MM.1S (cell line): ENCODE measurements around the gene METTL9.
"Not testable (repeated sequence)": the region's sequence is repeated elsewhere in the genome, so short reads cannot be mapped to it uniquely, and the experiment has no call there.

ENCODE experiments used
- DNase-seq: peaks from one replicate; pipeline ENCODE4 v3.0.0-alpha.2; 2015
- H2AFZ ChIP-seq: fragments of 300-600 bp; sonication (generic); 2 replicates; pipeline ENCODE4 v1.6.0; 2016; ENCODE audit warnings: antibody characterized with exemption, low read length
- H3F3A ChIP-seq: fragments of 300-600 bp; sonication (generic); 2 replicates; pipeline ENCODE4 v1.6.1; 2016; ENCODE audit warnings: mild to moderate bottlenecking, antibody characterized with exemption, low read length, moderate library complexity, mixed read lengths; ENCODE audit not compliant: insufficient read depth
- H3K27ac ChIP-seq: fragments of 300-600 bp; sonication (generic); 2 replicates; pipeline ENCODE4 v1.5.1; 2016; ENCODE audit warnings: mild to moderate bottlenecking, low read length
- H3K27me3 ChIP-seq: fragments of 300-600 bp; sonication (generic); replicated peaks from 2 replicates; pipeline ENCODE4 v1.6.0; 2016; ENCODE audit warnings: low read length; ENCODE audit not compliant: insufficient read depth
- H3K36me3 ChIP-seq: fragments of 300-600 bp; sonication (generic); replicated peaks from 2 replicates; pipeline ENCODE4 v1.6.1; 2016; ENCODE audit warnings: mild to moderate bottlenecking, low read length, mixed read lengths; ENCODE audit not compliant: insufficient read depth
- H3K4me1 ChIP-seq: fragments of 300-600 bp; sonication (generic); 2 replicates; pipeline ENCODE4 v1.6.1; 2016; ENCODE audit warnings: low read length, mixed read lengths
- H3K4me2 ChIP-seq: fragments of 300-600 bp; sonication (generic); 2 replicates; pipeline ENCODE4 v1.6.0; 2016; ENCODE audit warnings: low read depth, low read length
- H3K4me3 ChIP-seq: fragments of 300-600 bp; sonication (generic); 2 replicates; pipeline ENCODE4 v1.5.1; 2016; ENCODE audit warnings: low read length, mixed read lengths
- H3K79me2 ChIP-seq: fragments of 300-600 bp; sonication (generic); 2 replicates; pipeline ENCODE4 v1.6.1; 2016; ENCODE audit warnings: mixed run types, low read length, mixed read lengths
- H3K9ac ChIP-seq: fragments of 300-600 bp; sonication (generic); 2 replicates; pipeline ENCODE4 v1.6.1; 2016; ENCODE audit warnings: low read length, mixed read lengths
- H3K9me2 ChIP-seq: fragments of 300-600 bp; sonication (generic); replicated peaks from 2 replicates; pipeline ENCODE4 v1.6.1; 2016; ENCODE audit warnings: mild to moderate bottlenecking, low read length, mixed read lengths; ENCODE audit not compliant: insufficient read depth
- H3K9me3 ChIP-seq: fragments of 300-600 bp; sonication (generic); replicated peaks from 2 replicates; pipeline ENCODE4 v1.6.1; 2016; ENCODE audit warnings: mild to moderate bottlenecking, low read length, mixed read lengths; ENCODE audit not compliant: insufficient read depth
- H4K20me1 ChIP-seq: fragments of 300-600 bp; sonication (generic); 2 replicates; pipeline ENCODE4 v1.6.1; 2016; ENCODE audit warnings: mild to moderate bottlenecking, low read length, moderate library complexity, mixed read lengths; ENCODE audit not compliant: insufficient read depth
- CTCF ChIP-seq: fragments of 300-600 bp; sonication (generic); IDR thresholded peaks from 2 replicates; pipeline ENCODE4 v1.5.1; 2016; ENCODE audit warnings: antibody characterized with exemption, low read length, mixed read lengths
- EZH2 ChIP-seq: fragments of 300-600 bp; sonication (generic); optimal IDR thresholded peaks from 2 replicates; pipeline ENCODE3; 2017; ENCODE audit warnings: low read depth, mild to moderate bottlenecking, antibody characterized with exemption, low read length, mixed read lengths
- EZH2phosphoT487 ChIP-seq: fragments of 300-600 bp; sonication (generic); IDR thresholded peaks from 2 replicates; pipeline ENCODE4 v1.6.1; 2018; ENCODE audit warnings: antibody characterized with exemption, low read length

METTL9 gene

GRCh38 chr16:21577487-21577886 lies 21.9 kb upstream of the METTL9 start:
- not testable (repeated sequence) for H3F3A ChIP-seq, H3K4me1 ChIP-seq, H4K20me1 ChIP-seq, H3K4me2 ChIP-seq, H3K9ac ChIP-seq, H3K9me3 ChIP-seq, H3K9me2 ChIP-seq, H3K36me3 ChIP-seq, H2AFZ ChIP-seq, H3K4me3 ChIP-seq, H3K27me3 ChIP-seq, H3K79me2 ChIP-seq, DNase-seq, H3K27ac ChIP-seq

GRCh38 chr16:21578311-21578710 lies 21.1 kb upstream of the METTL9 start:
- H3K9me3 ChIP-seq, H3K9me2 ChIP-seq, H3F3A ChIP-seq, H3K36me3 ChIP-seq, H3K79me2 ChIP-seq, H3K4me1 ChIP-seq, H3K27ac ChIP-seq, H3K27me3 ChIP-seq, H4K20me1 ChIP-seq, H3K4me2 ChIP-seq, H2AFZ ChIP-seq, DNase-seq, H3K4me3 ChIP-seq, H3K9ac ChIP-seq: not testable (repeated sequence)

GRCh38 chr16:21580131-21580530 lies 19.2 kb upstream of the METTL9 start:
- H3K4me2 ChIP-seq, DNase-seq, H3K9me3 ChIP-seq, H3K79me2 ChIP-seq, H2AFZ ChIP-seq, H3K4me3 ChIP-seq, H3K9ac ChIP-seq, H3K27ac ChIP-seq, H3F3A ChIP-seq, H3K4me1 ChIP-seq, H3K36me3 ChIP-seq, H4K20me1 ChIP-seq, H3K9me2 ChIP-seq, H3K27me3 ChIP-seq: not testable (repeated sequence)

- no peak overlapping the region for H3K9ac ChIP-seq
- H3K9me3 ChIP-seq: no peaks in the 10 kb centered on the region
- H2AFZ ChIP-seq: no peak overlapping the region
- H3K27me3 ChIP-seq: no peaks in the 10 kb centered on the region
- no peak for DNase-seq
- no peaks in the 10 kb centered on the region for H3K36me3 ChIP-seq
- no peak overlapping the region for H3K4me2 ChIP-seq
- no peaks in the 10 kb centered on the region for H4K20me1 ChIP-seq
- no peaks in the 10 kb centered on the region for H3K79me2 ChIP-seq
- no peak overlapping the region for H3K4me3 ChIP-seq
- no peaks in the 10 kb centered on the region for H3F3A ChIP-seq
- no peak for TF ChIP-seq EZH2phosphoT487
- TF ChIP-seq EZH2: no peak
- no peak for TF ChIP-seq CTCF
- no peak overlapping the region for H3K27ac ChIP-seq
- no peaks in the 10 kb centered on the region for H3K9me2 ChIP-seq
- H3K4me1 ChIP-seq: no peaks in the 10 kb centered on the region
Measured at GRCh38 chr16:21580807-21581206, 18.6 kb upstream of the METTL9 start.

GRCh38 chr16:21584817-21585216 lies 14.6 kb upstream of the METTL9 start:
- no peak for DNase-seq
- no peak overlapping the region for H3K4me3 ChIP-seq
- no peaks in the 10 kb centered on the region for H4K20me1 ChIP-seq
- TF ChIP-seq EZH2phosphoT487 (no peak), EZH2 (no peak), CTCF (no peak)
- no peak overlapping the region for H2AFZ ChIP-seq
- H3K9me3 ChIP-seq: no peaks in the 10 kb centered on the region
- H3K9me2 ChIP-seq: no peaks in the 10 kb centered on the region
- no peaks in the 10 kb centered on the region for H3K27me3 ChIP-seq
- H3K9ac ChIP-seq: no peak overlapping the region
- no peak overlapping the region for H3K4me2 ChIP-seq
- H3K79me2 ChIP-seq: no peaks in the 10 kb centered on the region
- no peaks in the 10 kb centered on the region for H3K36me3 ChIP-seq
- no peaks in the 10 kb centered on the region for H3K4me1 ChIP-seq
- H3F3A ChIP-seq: no peaks in the 10 kb centered on the region
- H3K27ac ChIP-seq: no peak overlapping the region

- not testable (repeated sequence) for H3K79me2 ChIP-seq, H3K27ac ChIP-seq
Measured at GRCh38 chr16:21588593-21588992, 10.8 kb upstream of the METTL9 start.

More at GRCh38 chr16:21588593-21588992, 10.8 kb upstream of the METTL9 start:
- not testable (repeated sequence) for H3K4me1 ChIP-seq, H3K27me3 ChIP-seq, H2AFZ ChIP-seq, H3K4me2 ChIP-seq, H3F3A ChIP-seq, H4K20me1 ChIP-seq, H3K9ac ChIP-seq, H3K4me3 ChIP-seq, H3K36me3 ChIP-seq, H3K9me3 ChIP-seq, H3K9me2 ChIP-seq, DNase-seq
